GM21423 (cell line): ENCODE results near the gene GPR180.

Experiments used
- ATAC-seq: cut with Tn5 transposase; IDR thresholded peaks from one replicate; pipeline ENCODE4 v1.9.1; 2021; ENCODE audit warnings: mild to moderate bottlenecking, moderate library complexity; ENCODE audit not compliant: unreplicated experiment

Gene GPR180

DNA sequence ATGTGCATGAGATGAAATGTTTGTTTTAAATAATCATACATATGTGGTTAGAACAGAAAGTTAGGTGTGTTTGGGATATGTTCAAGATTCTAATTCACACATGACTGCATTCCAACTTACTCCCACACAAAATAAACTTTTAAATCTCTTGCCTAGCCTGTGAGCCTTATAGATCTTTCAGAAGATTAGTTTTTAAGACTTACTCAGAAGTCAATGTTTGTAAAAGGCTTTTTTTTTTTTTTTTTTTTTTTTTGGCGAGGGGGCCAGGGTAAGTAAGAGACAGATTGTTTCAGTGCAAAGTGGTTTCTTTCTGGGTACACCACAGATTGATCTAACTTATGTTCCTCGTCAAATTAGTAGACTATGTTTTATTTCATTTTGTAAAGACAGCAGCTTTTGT lies 39.1 kb downstream of the GPR180 start:
- ATAC-seq: no peak

DNA sequence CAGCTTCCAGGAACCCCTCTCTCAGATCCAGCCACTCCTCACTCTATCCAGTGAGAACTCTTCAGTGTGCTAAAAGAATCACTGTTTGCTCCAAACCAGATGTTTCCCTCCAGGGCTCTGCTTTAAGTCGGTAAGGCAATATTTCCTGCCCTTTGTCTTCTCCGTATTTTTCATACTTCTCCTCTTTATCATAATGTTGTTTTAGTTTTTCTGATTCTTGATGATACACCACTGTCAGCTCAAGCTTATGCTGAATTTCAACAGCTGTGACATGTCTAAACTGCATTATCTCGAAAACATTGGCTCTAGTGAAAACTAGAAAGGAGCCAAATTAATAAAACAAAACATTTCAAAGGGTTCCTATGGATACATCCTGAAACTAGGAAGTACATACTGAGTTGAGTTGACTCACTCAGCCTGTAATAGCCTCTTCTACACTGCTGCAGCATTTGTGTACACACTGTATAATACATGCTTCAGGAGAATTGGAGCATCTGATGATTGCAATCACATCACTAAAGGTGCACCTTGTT lies 39.8 kb downstream of the GPR180 start:
- ATAC-seq: no peak

DNA sequence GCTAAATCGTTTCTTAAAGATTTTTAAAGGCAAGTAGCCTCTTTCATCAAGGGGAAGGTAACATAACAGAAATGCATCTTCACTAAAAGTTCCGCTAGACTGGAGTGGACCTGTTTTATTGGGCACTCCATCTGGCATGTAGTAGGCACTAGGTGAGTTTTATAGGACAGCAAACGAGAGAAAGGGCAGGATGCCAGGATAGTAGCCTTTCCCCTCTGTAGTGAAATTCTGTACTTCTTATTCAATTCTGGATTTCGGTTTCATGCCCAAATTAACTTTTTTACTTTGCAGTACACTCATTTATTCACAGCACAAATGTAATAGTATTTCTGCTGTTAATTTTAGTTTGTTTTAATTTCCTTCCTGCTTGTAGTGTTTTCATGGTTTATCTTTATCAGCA lies 45.2 kb downstream of the GPR180 start:
- no peak for ATAC-seq

DNA sequence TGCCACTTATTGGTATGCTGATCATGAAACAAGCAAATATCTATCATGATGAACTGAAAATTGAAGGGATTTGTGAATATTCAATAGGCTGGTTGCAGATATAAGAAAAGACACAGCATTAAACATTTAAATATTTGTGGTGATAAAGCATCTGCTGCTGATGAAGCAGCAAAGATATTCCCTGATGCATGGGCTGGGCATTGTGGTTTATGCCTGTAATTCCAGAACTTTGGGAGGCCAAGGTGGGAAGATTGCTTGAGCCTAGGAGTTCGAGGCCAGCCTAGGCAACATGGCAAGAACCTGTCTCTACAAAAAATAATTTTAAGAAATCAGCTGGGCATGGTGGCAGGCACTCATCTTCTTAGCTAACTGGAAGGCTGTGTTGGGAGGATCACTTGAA lies 54.5 kb downstream of the GPR180 start:
- no peak for ATAC-seq

DNA sequence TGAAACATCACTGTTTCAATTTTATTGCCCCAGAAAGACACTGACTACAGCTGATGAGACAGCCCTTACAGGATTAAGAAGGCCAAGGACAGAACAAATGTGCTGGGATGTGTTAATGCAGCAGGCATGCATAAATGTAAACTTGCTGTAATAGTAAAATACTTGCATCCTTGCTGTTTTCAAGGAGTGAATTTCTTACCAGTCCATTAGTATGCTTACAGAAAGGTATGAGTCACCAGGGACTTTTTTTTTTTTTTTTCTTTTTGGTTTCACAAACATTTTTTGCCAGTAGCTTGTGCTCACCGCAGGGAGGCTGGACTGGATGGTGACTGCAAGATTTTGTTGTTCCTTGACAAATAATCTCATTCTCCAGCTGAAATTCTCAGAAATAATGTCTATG lies 55.1 kb downstream of the GPR180 start:
- no peak for ATAC-seq

DNA sequence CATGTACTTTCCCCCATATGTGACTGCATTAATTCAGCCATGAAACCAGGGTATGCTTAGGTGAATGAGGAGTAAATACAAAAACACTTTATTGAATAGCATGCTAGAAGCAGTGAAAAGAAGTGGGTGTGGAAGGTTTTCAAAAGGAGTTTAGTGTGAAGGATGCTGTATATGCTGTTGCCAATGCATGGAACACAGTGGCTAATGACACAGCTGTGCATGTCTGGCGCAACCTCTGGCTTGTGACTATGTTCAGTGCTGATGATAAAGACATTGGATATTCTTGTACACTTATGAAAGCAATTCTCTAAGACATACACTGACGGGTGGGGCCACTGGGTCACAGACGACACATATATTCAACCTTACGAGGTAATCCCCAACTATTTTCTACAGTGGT lies 55.5 kb downstream of the GPR180 start:
- ATAC-seq: no peak

DNA sequence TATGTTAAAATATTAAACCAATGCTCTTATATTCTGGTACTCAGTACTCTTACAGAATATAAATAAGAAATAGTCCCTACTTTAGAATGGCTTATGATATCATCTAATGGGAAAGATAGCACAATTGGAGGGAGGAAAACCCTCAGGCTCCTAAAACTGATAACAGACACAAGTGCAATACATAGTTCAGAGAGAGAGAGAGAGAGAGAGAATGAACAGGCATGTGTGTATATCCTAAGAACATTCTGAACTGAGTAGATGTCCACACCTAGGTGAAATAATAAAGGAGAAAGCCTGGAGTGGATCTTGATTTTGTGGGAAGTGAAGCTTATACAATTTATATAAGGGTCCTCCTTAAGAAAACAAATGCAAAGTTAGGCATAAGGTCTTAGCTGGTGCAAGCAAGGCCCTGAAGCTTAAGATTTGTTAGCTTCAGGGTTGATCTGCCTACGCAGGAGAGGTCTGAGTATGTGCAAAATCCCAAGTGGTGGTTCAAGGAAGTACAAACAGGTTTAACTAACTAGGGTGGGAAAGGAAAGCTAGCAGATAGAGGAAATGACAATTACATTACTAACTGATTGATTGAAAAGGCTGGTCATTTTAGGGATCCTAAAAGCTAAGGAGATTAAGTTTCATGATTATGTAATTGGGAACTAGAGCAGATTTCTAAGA lies 57.4 kb downstream of the GPR180 start:
- no peak for ATAC-seq

DNA sequence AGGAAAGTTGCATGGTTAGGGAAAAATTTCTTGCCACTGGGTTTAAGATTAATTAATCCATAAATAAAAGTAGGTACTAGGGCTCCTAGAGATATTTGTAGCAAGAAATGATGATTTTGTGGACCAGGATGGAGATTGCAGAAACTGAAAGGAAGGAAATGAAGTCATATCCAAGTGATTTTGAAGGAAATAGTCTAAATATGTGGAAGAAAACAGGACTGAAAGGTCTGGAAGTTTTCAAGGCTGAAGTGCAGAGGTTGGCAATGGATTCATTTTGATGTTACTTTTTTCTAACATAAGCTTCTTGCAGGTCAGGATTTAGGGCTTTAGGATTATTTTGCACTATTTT lies 57.9 kb downstream of the GPR180 start:
- ATAC-seq: no peak

DNA sequence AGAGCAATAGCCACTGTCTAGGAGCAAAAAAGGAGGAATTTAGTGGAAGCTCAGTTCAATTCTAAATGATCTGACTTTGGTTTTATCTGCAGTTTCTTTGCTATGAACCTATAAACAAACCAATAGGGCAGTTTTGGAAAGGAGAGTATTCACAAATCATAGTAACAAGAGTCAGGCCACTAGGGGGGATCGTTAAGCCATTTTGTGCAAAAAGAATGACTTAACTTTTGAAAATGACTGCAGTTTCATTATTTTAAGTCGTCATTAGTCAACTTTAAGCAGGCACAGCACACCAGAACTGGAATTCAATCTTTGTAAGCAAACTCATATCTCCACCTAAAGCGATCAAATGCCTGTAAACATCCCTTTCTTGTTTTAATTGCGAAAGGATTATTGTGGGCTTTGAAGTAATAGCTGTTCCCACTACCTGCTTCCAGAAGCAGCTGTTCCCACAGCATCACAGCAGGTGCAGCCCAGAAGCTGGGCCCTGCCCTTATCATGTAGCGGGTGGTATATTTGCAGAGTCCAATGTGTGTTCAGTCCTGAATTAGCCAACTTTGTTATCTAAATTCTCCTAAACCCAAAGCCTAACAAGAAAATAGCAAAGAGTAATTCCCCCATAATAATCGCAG lies 59.2 kb downstream of the GPR180 start:
- no peak for ATAC-seq

DNA sequence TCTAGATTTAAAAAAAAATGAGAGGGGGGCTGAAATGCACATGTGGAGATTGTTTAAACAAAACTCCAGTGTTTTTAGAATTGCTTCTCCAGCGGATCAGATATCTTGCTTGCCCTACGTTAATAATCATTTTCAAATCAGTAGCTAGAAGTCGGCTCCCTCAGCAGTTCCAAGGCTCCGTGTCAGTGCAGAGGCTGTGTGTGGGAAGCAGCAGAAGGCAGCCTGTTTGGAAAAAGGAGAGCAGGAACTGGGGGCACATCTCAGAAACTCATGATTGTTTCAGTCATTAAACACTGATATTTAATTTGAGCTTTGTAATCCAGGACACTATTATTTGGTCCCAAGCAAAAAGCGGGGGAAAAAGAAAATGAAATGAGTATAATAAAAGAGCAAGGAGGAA lies 59.7 kb downstream of the GPR180 start:
- no peak for ATAC-seq

DNA sequence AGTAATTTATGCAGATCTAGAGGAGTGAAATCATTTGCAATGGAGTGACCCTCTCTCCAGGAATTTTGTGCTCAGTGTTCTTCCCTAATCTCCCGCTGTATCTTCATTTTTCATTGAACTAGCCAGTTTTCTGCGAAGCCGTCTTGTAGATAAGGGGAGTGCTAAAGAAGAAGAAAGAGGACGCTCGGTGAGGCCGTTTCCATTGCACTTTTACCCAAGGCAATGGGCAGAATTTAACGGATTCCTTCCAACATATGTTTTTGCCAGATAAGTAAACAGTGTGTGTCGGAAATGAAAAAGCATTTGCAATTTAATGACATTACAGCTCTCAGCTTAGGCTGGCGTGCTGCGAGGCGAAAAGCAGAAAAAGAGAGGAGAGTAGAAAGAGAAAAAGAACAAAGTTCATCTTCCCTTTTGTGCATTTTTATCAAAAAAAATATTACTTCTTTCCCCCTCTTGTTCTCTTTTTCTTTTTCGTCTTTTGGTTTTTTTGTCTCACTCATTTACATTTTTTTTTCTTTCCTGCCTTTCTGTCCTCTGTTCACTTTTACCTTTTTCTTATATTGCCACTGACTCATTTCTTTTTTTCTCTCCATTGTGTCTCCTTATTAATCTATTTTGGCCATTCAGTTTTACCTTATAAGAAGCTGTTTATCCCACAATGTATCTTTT lies 60.8 kb downstream of the GPR180 start:
- ATAC-seq: no peak

DNA sequence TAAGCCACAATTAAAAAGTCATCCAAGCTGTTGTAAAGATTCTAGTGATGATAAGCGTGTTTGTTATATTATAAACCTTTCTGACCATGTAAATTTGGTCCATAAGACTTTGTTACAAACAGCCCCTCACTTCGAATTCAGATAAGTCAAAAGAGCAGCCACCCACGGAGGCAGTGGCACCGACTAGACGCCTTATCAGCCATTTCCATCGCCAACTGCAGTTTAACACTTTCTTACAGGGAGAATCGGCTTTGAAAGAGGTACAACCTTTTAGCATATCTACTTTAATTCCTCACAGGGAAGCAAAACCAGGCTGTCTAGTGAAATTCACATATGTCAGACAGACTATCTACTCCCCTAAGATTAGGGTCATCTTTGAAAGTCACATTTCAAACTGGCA lies 63.2 kb downstream of the GPR180 start:
- ATAC-seq: no peak

DNA sequence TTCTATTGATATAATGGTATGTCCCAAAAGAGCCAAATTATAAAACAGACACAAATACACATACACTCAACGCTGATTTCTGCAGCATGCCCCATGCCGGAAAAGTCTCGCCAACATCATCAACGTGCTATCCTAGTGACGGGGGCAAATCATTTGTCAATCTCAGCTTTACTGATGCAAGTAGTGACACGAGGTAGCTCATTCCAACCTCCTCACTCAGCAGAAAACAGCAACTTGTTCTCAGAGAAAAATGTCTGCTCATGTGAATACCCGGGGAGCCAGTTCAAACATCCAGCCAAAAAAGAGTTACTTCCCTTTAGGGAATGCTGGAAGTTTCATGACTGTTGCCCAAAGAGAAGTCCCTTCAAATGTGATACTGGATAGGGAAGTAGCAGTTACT lies 64.4 kb downstream of the GPR180 start:
- ATAC-seq: no peak

DNA sequence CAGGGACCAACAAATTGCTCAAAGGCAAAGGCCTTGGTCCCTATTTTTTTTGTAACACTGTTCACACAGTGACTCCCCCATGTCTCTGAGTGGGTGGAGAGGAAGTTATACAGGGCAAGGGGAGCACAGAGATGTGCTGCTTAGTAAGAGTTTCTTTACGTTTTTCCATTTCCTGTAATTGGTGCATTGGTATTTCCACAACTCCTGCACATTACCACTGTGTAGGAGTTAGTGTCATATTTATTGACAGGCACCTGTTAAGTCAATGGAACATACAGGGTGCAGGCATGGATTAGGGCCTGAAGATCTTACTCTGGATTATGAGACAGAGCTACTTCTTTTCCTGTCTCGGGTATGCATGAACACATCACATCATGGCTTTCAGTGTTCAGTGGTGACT lies 65.5 kb downstream of the GPR180 start:
- ATAC-seq: no peak

DNA sequence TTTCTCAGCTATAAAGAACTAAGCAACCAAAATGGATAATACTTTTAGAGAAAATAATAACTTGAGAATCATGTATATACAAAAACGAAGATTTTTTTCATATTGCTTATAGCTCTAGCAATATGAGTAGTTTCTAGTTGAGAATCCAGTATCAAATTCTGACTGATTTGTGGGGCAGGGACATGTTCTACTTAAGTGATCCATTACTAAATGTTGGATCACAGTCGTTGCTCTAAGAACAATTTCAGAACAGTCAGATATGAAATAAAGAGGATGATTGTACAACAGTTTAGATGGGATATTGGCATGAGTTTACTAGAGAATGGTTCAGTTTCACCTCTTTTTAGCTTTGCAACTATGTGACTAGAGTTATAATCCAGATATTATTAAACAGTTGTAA lies 70.7 kb downstream of the GPR180 start:
- ATAC-seq: no peak

DNA sequence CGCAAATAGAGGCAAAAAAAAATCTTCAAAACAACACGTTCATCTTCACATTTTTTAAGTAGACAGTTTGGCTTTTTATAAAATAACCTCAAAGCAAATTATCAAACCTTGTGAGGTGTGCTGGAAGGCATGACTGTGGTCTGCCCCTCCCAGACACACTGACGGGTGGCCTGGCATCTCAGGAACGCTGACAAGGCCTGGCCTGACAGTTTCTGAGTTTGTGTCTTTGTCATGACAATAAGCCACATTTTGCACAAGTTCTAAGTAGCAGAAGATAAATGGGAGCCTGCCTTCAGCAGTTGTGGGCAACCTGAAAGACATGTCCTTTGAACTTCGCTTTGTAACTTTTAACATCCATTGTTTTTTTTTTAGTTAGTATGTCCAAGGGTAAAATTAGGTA lies 72.2 kb downstream of the GPR180 start:
- no peak for ATAC-seq

DNA sequence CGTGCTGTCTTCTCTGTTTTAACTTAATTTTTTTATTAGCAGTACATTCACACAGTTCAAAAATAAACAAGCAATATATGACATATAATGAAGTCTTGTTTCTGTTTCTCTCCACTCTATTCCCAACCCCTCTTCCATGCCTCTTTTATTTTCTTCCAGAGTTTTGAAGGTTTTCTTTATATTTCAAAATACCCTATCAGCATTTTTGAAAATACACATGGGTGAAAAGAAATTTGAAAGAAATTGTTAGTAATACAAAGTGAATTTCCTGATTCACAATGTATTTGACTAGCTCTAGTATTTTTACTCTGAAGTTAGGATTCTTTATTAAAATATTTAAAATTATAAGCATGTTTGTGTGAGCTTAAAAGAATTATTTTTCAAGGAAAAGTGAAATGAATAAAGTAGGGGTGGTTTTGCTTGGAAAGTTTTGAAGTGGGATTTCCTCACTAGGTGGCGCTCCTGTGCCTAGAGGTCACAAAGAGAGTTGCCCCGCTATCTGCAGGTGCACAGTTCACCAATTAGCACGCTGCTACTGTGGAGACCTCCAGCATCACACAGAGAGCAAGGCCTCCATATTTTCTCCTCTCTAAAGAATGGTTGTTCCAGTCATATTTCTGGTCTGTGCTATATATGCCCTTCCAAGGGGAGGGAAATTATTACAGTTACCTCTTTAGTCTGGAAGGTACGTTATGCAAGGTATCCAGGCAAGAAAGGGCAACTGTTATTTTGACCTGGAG lies 73.1 kb downstream of the GPR180 start:
- peak; percentile 83 for ATAC-seq

DNA sequence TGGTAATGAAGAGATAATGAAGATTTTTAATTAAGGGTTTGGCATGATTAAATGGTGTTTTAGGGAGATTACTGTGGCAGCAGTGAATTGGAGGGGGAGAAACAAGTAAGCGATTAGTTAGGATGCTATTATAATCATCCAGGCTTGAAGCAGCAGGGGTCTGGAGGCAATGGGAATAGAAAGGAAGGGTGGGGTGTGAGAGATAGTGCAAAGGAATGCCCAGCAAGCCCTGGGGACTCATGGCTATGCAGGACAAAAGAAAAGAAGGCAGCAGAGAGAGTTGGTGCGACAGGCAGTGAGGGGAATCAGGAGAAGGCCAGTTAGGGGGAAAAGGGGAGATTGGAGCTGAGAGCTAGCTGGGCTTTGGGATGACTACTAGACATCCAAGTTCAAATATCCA lies 76.1 kb downstream of the GPR180 start:
- ATAC-seq: no peak

DNA sequence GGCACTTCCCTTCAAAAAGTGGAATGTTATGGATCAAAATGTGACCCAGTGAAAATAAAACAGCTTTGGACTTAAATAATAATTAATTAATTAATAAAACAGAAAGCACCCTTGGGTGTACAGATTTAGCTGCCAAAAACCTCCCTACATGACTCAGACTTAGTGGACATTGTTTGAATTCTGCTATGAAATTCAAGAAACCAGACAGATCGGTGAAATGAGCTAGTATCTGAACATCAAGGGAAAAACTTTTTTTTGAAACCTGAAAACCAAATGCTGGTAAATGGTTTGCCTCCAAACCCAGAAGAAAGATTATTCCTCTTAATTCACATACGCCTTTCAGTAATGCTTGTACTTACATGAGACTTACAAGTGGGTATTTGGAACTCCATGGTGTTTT lies 77.2 kb downstream of the GPR180 start:
- no peak for ATAC-seq

DNA sequence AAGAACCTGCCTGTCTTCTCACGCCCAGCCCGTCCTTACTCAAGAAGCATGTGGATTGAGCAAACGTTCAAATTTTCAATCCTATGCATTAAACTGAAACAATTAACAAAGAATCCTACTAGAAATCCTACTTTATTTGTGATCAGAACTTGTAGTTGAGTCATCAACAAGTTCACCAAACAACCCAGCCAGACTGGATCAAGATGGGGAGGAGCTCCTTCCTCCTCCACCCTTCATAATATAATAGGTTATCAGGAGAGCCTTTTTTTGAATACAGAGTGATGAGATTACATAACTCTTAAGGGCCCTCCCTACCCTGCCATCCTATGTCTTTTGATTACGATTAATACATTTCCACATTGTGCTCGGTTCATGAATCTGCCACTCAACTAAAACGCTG lies 78.0 kb downstream of the GPR180 start:
- ATAC-seq: no peak

DNA sequence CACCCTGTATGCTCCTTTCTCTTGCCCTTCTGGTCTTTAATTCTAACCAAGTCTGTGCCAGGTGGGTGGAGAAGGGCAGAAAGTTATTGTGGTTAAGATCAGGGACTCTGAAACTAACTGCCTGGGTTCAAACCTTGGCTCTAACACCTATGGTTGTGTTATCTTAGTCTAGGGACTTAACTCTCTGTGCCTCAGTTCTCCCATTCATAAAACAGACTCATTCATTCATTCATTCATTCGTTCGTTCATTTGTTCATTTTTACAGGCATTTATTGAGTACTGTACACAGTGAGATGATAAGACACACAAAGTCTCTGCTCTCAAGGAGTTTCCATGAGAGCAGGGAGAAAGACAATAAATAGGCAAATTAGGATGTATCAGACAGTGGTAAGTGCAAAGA lies 80.6 kb downstream of the GPR180 start:
- ATAC-seq: no peak

DNA sequence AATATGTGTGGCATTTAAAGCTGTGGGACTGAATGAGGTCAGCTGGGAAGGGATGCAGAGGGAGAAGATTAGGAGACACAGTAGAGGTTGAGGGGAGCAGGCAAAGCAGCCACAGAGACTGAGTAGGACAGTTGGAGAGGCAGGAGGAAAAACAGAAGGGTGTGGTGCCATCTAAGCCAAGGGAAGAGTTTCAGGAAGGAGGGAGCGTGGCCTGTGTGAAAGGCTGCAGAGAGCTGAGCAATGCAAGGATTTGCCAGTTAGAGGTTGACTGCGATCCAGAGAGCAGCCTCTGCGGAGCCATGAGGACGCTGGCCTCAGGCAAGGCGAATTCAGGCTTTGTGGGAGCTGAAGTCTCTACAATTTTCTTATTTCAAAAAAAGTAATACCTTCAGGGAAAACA lies 81.8 kb downstream of the GPR180 start:
- ATAC-seq: no peak
